Measurements from ENCODE around the gene JMJD4. TPM values are rescaled to one million over a fixed set of nuclear protein-coding genes. Genes with fewer than 3 reads are reported as not detected.
"Not testable (repeated sequence)": the region's sequence is repeated elsewhere in the genome, so short reads cannot be mapped to it uniquely, and the experiment has no call there.

Gene JMJD4
- total and polyA plus RNA-seq, 2 donors (not counting 3 experiments of a cell fraction or from before 2014, with no cell fraction given) = 17.3 to 31.2 TPM

GRCh38 chr1:227707846-227708245, 27.3 kb downstream of the JMJD4 start:
- no peak for TF ChIP-seq CTCF (IDR thresholded peaks at IDR 0.05; ENCODE audit: extremely low read depth in 1 of 2, insufficient read depth in 1 of 2, low read depth in 1 of 2, low read length in 2 of 2)
- no peak for TF ChIP-seq FOS (IDR thresholded peaks at IDR 0.05; ENCODE audit: borderline replicate concordance, insufficient read depth, low read length)
- TF ChIP-seq MYC (IDR thresholded peaks at IDR 0.05; ENCODE audit: low read depth, low read length) = no peak
- TF ChIP-seq POLR2AphosphoS5 (IDR thresholded peaks at IDR 0.05; ENCODE audit: insufficient read depth, low read depth, low read length) = no peak
- TF ChIP-seq MAX (IDR thresholded peaks at IDR 0.05; ENCODE audit: insufficient read depth, insufficient read length) = no peak
- TF ChIP-seq EZH2 (IDR thresholded peaks at IDR 0.05; ENCODE audit: borderline replicate concordance, low read depth, low read length, severe bottlenecking) = no peak
- TF ChIP-seq GATA2 (IDR thresholded peaks at IDR 0.05; ENCODE audit: insufficient read depth, insufficient read length, low read depth, low read length) = no peak
- no peak for TF ChIP-seq POLR2A (IDR thresholded peaks at IDR 0.05; ENCODE audit: low read depth, low read length)
- no peak for TF ChIP-seq JUN (IDR thresholded peaks at IDR 0.05; ENCODE audit: borderline replicate concordance, insufficient read depth, insufficient read length, low read depth)
- H3K9me1 ChIP-seq (replicated peaks; ENCODE audit: control insufficient read depth, extremely low read depth, insufficient read depth, low read length) = no peaks in the 10 kb centered on the region
- ChIA-PET POLR2A (no interaction called here), CTCF (interaction anchor here (0.8 kb wide), 1 partner anchor 16 kb away, joined by 3 read pairs; no protein-coding TSS in a partner anchor)
- H2AFZ ChIP-seq (ENCODE audit: low read depth, low read length) = no peak overlapping the region
- no peaks in the 10 kb centered on the region for H3K27me3 ChIP-seq (ENCODE audit: control insufficient read depth in 2 of 2, insufficient read depth in 2 of 2, low read length in 2 of 2)
- no peak overlapping the region for H3K9ac ChIP-seq (replicated peaks; ENCODE audit: extremely low read depth, insufficient read depth, low read length)
- no peak overlapping the region for H3K4me3 ChIP-seq (replicated peaks in 1 of 3; ENCODE audit: insufficient read depth in 1 of 3, low read depth in 1 of 3, low read length in 3 of 3)
- no TSS peak for BruUV-seq (replicated peaks)
- H3K4me2 ChIP-seq (ENCODE audit: insufficient read depth, low read length) = no peak overlapping the region
- intact Hi-C loops (cut with micrococcal nuclease) = no loop called here
- dilution Hi-C loops (cut with MboI; ENCODE audit: extremely low pct_ligation_motif_present, low sequenced_read_pairs) = no loop called here
- no peaks in the 10 kb centered on the region for H3K36me3 ChIP-seq (ENCODE audit: control insufficient read depth in 2 of 2, extremely low read depth in 1 of 2, insufficient read depth in 2 of 2, low read length in 2 of 2)
- H3K27ac ChIP-seq (ENCODE audit: insufficient read depth, low read depth, low read length) = no peak overlapping the region
- DNase-seq (ENCODE audit: low read depth, low spot score) = no peak
- no peaks in the 10 kb centered on the region for H3K79me2 ChIP-seq (ENCODE audit: control insufficient read depth, insufficient read depth, low read length)
- H4K20me1 ChIP-seq (replicated peaks; ENCODE audit: control insufficient read depth, extremely low read depth, insufficient read depth, low read length) = no peaks in the 10 kb centered on the region
- H3K9me3 ChIP-seq (replicated peaks; ENCODE audit: control insufficient read depth, insufficient read depth, low read length) = no peaks in the 10 kb centered on the region
- no peak for FAIRE-seq
- H3K4me1 ChIP-seq (ENCODE audit: control insufficient read depth, extremely low read depth, insufficient read depth, low read length) = no peaks in the 10 kb centered on the region

GRCh38 chr1:227701631-227702030, 33.5 kb downstream of the JMJD4 start:
- BruUV-seq (replicated peaks); H2AFZ ChIP-seq (ENCODE audit: low read depth, low read length); DNase-seq (ENCODE audit: low read depth, low spot score); H3K4me2 ChIP-seq (ENCODE audit: insufficient read depth, low read length); H4K20me1 ChIP-seq (replicated peaks; ENCODE audit: control insufficient read depth, extremely low read depth, insufficient read depth, low read length); POLR2A ChIA-PET; H3K27me3 ChIP-seq (ENCODE audit: control insufficient read depth in 2 of 2, insufficient read depth in 2 of 2, low read length in 2 of 2); H3K36me3 ChIP-seq (ENCODE audit: control insufficient read depth in 2 of 2, extremely low read depth in 1 of 2, insufficient read depth in 2 of 2, low read length in 2 of 2); H3K9me3 ChIP-seq (replicated peaks; ENCODE audit: control insufficient read depth, insufficient read depth, low read length); dilution Hi-C loops (cut with MboI; ENCODE audit: extremely low pct_ligation_motif_present, low sequenced_read_pairs); CTCF ChIA-PET; H3K4me1 ChIP-seq (ENCODE audit: control insufficient read depth, extremely low read depth, insufficient read depth, low read length); H3K27ac ChIP-seq (ENCODE audit: insufficient read depth, low read depth, low read length); H3K4me3 ChIP-seq (replicated peaks in 1 of 3; ENCODE audit: insufficient read depth in 1 of 3, low read depth in 1 of 3, low read length in 3 of 3); H3K9me1 ChIP-seq (replicated peaks; ENCODE audit: control insufficient read depth, extremely low read depth, insufficient read depth, low read length); intact Hi-C loops (cut with micrococcal nuclease); FAIRE-seq; H3K79me2 ChIP-seq (ENCODE audit: control insufficient read depth, insufficient read depth, low read length); H3K9ac ChIP-seq (replicated peaks; ENCODE audit: extremely low read depth, insufficient read depth, low read length): not testable (repeated sequence)

Measured in endothelial cell of umbilical vein (primary cell).